SK-N-MC (cell line): ENCODE measurements around the gene EPHX1.
"Not testable (repeated sequence)": the region's sequence is repeated elsewhere in the genome, so short reads cannot be mapped to it uniquely, and the experiment has no call there.

Experiments used
- EZH2 ChIP-seq: fragments of 200-600 bp; sonication (generic); IDR thresholded peaks from one replicate; pipeline ENCODE4 v1.6.1; 2017; ENCODE audit warnings: antibody characterized with exemption
- FOXP2 ChIP-seq: optimal IDR thresholded peaks from 2 replicates; pipeline ENCODE3; 2011; ENCODE audit warnings: mild to moderate bottlenecking, moderate library complexity; ENCODE audit not compliant: insufficient read depth; ENCODE audit errors: extremely low read length, control extremely low read depth
- POLR2AphosphoS5 ChIP-seq: IDR thresholded peaks from 2 replicates; pipeline ENCODE4 v1.6.1; 2012; ENCODE audit warnings: mild to moderate bottlenecking, low read depth, low read length, borderline replicate concordance

DNA sequence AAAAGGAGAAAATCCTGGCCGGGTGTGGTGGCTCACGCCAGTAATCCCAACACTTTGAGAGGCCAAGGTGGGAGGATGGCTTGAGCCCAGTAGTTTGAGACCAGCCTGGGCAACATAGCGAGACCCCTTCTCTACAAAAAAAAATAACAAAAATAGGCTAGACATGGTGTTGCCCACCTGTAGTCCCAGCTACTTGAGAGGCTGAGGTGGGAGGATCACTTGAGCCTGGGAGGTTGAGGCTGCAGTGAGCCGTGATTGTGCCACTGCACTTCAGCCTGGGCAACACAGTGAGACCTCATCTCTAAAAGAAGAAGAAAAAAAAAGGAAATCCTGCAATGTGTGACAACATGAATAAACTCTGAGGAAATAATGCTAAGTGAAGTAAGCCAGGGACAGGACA is 26.4 kb downstream of the EPHX1 start:
- TF ChIP-seq POLR2AphosphoS5, FOXP2, EZH2: not testable (repeated sequence)
